H9 (cell line): ENCODE measurements around the gene HES6. TPM values are rescaled to one million over a fixed set of nuclear protein-coding genes. Genes with fewer than 3 reads are reported as not detected.

Experiments
- DNase-seq: peaks from one replicate; pipeline ENCODE4 v3.0.0-alpha.2; 2017
- H2AFZ ChIP-seq: one replicate; pipeline ENCODE4 v1.6.1; 2013; ENCODE audit warnings: mild to moderate bottlenecking, low read length, control low read depth, moderate library complexity
- H2AK5ac ChIP-seq: 2 replicates; pipeline ENCODE4 v1.6.1; 2013; ENCODE audit warnings: low read length, control low read depth, mixed read lengths; ENCODE audit not compliant: insufficient read length
- H2BK120ac ChIP-seq: one replicate; pipeline ENCODE4 v1.6.1; 2013; ENCODE audit warnings: low read depth, mild to moderate bottlenecking, low read length, control low read depth, inconsistent platforms; ENCODE audit not compliant: poor library complexity, severe bottlenecking
- H2BK12ac ChIP-seq: 2 replicates; pipeline ENCODE4 v1.6.1; 2013; ENCODE audit warnings: low read length, control low read depth, mixed read lengths, low read depth; ENCODE audit not compliant: insufficient read length
- H2BK15ac ChIP-seq: 2 replicates; pipeline ENCODE4 v1.6.1; 2013; ENCODE audit warnings: low read depth, low read length, control low read depth
- H2BK20ac ChIP-seq: one replicate; pipeline ENCODE4 v1.6.1; 2013; ENCODE audit warnings: low read depth, mild to moderate bottlenecking, low read length, control low read depth, inconsistent platforms; ENCODE audit not compliant: poor library complexity, severe bottlenecking
- H2BK5ac ChIP-seq: 2 replicates; pipeline ENCODE4 v1.6.1; 2013; ENCODE audit warnings: low read length, control low read depth, mixed read lengths; ENCODE audit not compliant: insufficient read length
- H3K14ac ChIP-seq: 2 replicates; pipeline ENCODE4 v1.6.1; 2013; ENCODE audit warnings: low read length, control low read depth; ENCODE audit not compliant: insufficient read depth
- H3K18ac ChIP-seq: 2 replicates; pipeline ENCODE4 v1.6.1; 2013; ENCODE audit warnings: low read depth, mild to moderate bottlenecking, mixed read lengths, low read length, control low read depth; ENCODE audit not compliant: insufficient read length
- H3K23ac ChIP-seq: 2 replicates; pipeline ENCODE4 v1.6.1; 2013; ENCODE audit warnings: low read length, control low read depth, mixed read lengths, low read depth; ENCODE audit not compliant: insufficient read length
- H3K23me2 ChIP-seq: 2 replicates; pipeline ENCODE4 v1.6.1; 2013; ENCODE audit warnings: low read depth, mild to moderate bottlenecking, mixed read lengths, low read length, control low read depth; ENCODE audit not compliant: insufficient read length, poor library complexity, severe bottlenecking
- H3K27ac ChIP-seq: 2 replicates; pipeline ENCODE4 v1.5.1; 2013; ENCODE audit warnings: low read length, control low read depth, mixed read lengths, low read depth; ENCODE audit not compliant: insufficient read length
- H3K27me3 ChIP-seq: 2 replicates; pipeline ENCODE4 v1.6.1; 2013; ENCODE audit warnings: low read length, control low read depth, inconsistent platforms; ENCODE audit not compliant: insufficient read depth
- H3K4ac ChIP-seq: 2 replicates; pipeline ENCODE4 v1.6.1; 2013; ENCODE audit warnings: low read depth, mild to moderate bottlenecking, control low read depth, inconsistent platforms, low read length, moderate library complexity
- H3K4me1 ChIP-seq: 2 replicates; pipeline ENCODE4 v1.6.1; 2013; ENCODE audit warnings: low read length, control low read depth, inconsistent platforms; ENCODE audit not compliant: insufficient read depth
- H3K4me2 ChIP-seq: 2 replicates; pipeline ENCODE4 v1.6.1; 2013; ENCODE audit warnings: low read length, control low read depth, mixed read lengths; ENCODE audit not compliant: insufficient read length, insufficient read depth
- H3K56ac ChIP-seq: 2 replicates; pipeline ENCODE4 v1.6.1; 2013; ENCODE audit warnings: low read depth, mild to moderate bottlenecking, mixed read lengths, low read length, control low read depth; ENCODE audit not compliant: insufficient read length
- H3K79me1 ChIP-seq: 2 replicates; pipeline ENCODE4 v1.6.1; 2013; ENCODE audit warnings: low read depth, mild to moderate bottlenecking, moderate library complexity, low read length, control low read depth, inconsistent platforms; ENCODE audit not compliant: insufficient read depth, poor library complexity, severe bottlenecking
- H3K79me2 ChIP-seq: 2 replicates; pipeline ENCODE4 v1.6.1; 2013; ENCODE audit warnings: low read length, control low read depth, inconsistent platforms; ENCODE audit not compliant: insufficient read depth
- H3K9ac ChIP-seq: 2 replicates; pipeline ENCODE4 v1.6.1; 2013; ENCODE audit warnings: low read length, control low read depth, mixed read lengths; ENCODE audit not compliant: insufficient read length; ENCODE audit errors: extremely low read depth
- H3K9me3 ChIP-seq: one replicate; pipeline ENCODE4 v1.6.1; 2013; ENCODE audit warnings: low read depth, low read length, inconsistent platforms; ENCODE audit not compliant: control insufficient read depth
- H3T11ph ChIP-seq: one replicate; pipeline ENCODE4 v1.6.1; 2013; ENCODE audit warnings: mild to moderate bottlenecking, low read length, control low read depth, inconsistent platforms
- H4K20me1 ChIP-seq: one replicate; pipeline ENCODE4 v1.6.1; 2013; ENCODE audit not compliant: control insufficient read depth, insufficient read length, insufficient read depth
- H4K5ac ChIP-seq: 2 replicates; pipeline ENCODE4 v1.6.1; 2013; ENCODE audit warnings: low read depth, mild to moderate bottlenecking, mixed read lengths, low read length, control low read depth; ENCODE audit not compliant: insufficient read length
- H4K8ac ChIP-seq: replicated peaks from 2 replicates; pipeline ENCODE4 v1.6.1; 2013; ENCODE audit warnings: low read length, control low read depth, mixed read lengths, low read depth; ENCODE audit not compliant: insufficient read length
- H4K91ac ChIP-seq: 2 replicates; pipeline ENCODE4 v1.6.1; 2013; ENCODE audit warnings: low read depth, mild to moderate bottlenecking, moderate library complexity, mixed read lengths, low read length, control low read depth; ENCODE audit not compliant: insufficient read length
- H3K27ac Mint-ChIP-seq, 3 experiments: 2 replicates in 2 of 3; 3 replicates in 1 of 3; pipeline ENCODE4 v1.8.0; 2020 to 2021; ENCODE audit warnings: mixed read lengths in 3 of 3, mild to moderate bottlenecking in 1 of 3, moderate library complexity in 1 of 3
- H3K27me3 Mint-ChIP-seq: 2 replicates; pipeline ENCODE4 v1.8.0; 2021; ENCODE audit warnings: low read depth, mild to moderate bottlenecking, moderate library complexity, mixed read lengths
- H3K36me3 Mint-ChIP-seq, 3 experiments: 2 replicates in 2 of 3; 3 replicates in 1 of 3; pipeline ENCODE4 v1.8.0; 2020 to 2021; ENCODE audit warnings: low read depth in 3 of 3, mixed read lengths in 3 of 3; ENCODE audit not compliant: insufficient read depth in 1 of 3
- H3K4me1 Mint-ChIP-seq, 2 experiments: 2 replicates each; pipeline ENCODE4 v1.8.0; 2020; ENCODE audit warnings: mixed read lengths in 2 of 2
- H3K4me3 Mint-ChIP-seq, 2 experiments: 2 replicates in 1 of 2; 3 replicates in 1 of 2; pipeline ENCODE4 v1.8.0; 2020 to 2021; ENCODE audit warnings: mild to moderate bottlenecking in 2 of 2, mixed read lengths in 2 of 2, moderate library complexity in 1 of 2
- H3K9me3 Mint-ChIP-seq, 2 experiments: 2 replicates in 1 of 2; 3 replicates in 1 of 2; pipeline ENCODE4 v1.8.0; 2020; ENCODE audit warnings: mild to moderate bottlenecking in 2 of 2, mixed read lengths in 2 of 2, moderate library complexity in 1 of 2
- WGBS: extraction: QIAGEN DNeasy Blood & Tissue Kit; methylation state at CpG from one replicate; pipeline ENCODE4 v1.1.7; 2013; ENCODE audit warnings: missing lambda C conversion rate, low lambda C conversion rate, mixed read lengths; ENCODE audit not compliant: insufficient read length; ENCODE audit errors: extremely low coverage; 5-methylcytosine and 5-hydroxymethylcytosine counted together
- total RNA-seq: library from RNA; stranded (reverse); gene quantifications from 2 replicates; pipeline ENCODE4 v1.2.1, GENCODE V29; 2021
- TF ChIP-seq, protein P1 (sequence below): fragments of 200-600 bp; sonication (generic); conservative IDR thresholded peaks from 3 replicates; pipeline ENCODE4 v1.8.0; 2021; ENCODE audit warnings: antibody characterized with exemption, mild to moderate bottlenecking

The HES6 gene
- total RNA-seq, 1 experiment from 2014 or later = 27.1 TPM

DNA sequence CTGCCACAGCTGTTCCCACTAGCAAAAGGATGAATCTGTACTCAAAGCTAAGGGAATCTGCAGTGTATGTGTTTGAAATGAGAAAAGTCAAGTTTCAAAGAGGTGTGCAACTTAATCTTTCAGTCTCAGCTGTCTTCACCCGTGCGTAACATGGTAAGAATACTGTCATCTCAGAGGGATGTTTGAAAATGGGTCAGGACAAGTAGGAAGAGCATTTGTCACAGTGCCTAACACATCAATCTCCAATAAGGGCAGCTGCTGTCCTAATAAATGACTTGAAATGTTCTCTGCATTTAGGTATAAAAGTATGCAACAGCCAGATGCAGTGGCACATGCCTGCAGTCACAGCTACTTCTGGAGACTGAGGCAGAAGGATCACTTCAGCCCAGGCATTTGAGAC lies 49.4 kb downstream of the HES6 start:
- WGBS = no CpG with 5 or more reads among the region's 2 CpGs
- no peak overlapping the region for H3K4me3 Mint-ChIP-seq
- no peaks in the 10 kb centered on the region for H3K9me3 ChIP-seq
- H2BK5ac ChIP-seq = no peak overlapping the region
- no peaks in the 10 kb centered on the region for H3K79me1 ChIP-seq
- no peak overlapping the region for H2BK120ac ChIP-seq
- H3K18ac ChIP-seq = no peak overlapping the region
- H2BK20ac ChIP-seq = no peak overlapping the region
- H4K91ac ChIP-seq = no peak overlapping the region
- no peak overlapping the region for H3K4ac ChIP-seq
- no peaks in the 10 kb centered on the region for H3K9me3 Mint-ChIP-seq
- H3T11ph ChIP-seq = no peak overlapping the region
- no peak overlapping the region for H4K5ac ChIP-seq
- H3K14ac ChIP-seq = no peak overlapping the region
- no peaks in the 10 kb centered on the region for H3K27me3 ChIP-seq
- no peak overlapping the region for H3K56ac ChIP-seq
- H4K8ac ChIP-seq = no peak overlapping the region
- TF ChIP-seq, protein P1, sequence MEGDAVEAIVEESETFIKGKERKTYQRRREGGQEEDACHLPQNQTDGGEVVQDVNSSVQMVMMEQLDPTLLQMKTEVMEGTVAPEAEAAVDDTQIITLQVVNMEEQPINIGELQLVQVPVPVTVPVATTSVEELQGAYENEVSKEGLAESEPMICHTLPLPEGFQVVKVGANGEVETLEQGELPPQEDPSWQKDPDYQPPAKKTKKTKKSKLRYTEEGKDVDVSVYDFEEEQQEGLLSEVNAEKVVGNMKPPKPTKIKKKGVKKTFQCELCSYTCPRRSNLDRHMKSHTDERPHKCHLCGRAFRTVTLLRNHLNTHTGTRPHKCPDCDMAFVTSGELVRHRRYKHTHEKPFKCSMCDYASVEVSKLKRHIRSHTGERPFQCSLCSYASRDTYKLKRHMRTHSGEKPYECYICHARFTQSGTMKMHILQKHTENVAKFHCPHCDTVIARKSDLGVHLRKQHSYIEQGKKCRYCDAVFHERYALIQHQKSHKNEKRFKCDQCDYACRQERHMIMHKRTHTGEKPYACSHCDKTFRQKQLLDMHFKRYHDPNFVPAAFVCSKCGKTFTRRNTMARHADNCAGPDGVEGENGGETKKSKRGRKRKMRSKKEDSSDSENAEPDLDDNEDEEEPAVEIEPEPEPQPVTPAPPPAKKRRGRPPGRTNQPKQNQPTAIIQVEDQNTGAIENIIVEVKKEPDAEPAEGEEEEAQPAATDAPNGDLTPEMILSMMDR = no peak
- no peak overlapping the region for H3K27ac ChIP-seq
- H2AK5ac ChIP-seq = no peak overlapping the region
- no peaks in the 10 kb centered on the region for H3K4me1 Mint-ChIP-seq
- no peaks in the 10 kb centered on the region for H4K20me1 ChIP-seq
- H2BK15ac ChIP-seq = no peak overlapping the region
- no peak overlapping the region for H3K9ac ChIP-seq
- H3K23ac ChIP-seq = no peak overlapping the region
- no peak overlapping the region for H2AFZ ChIP-seq
- H3K27ac Mint-ChIP-seq = no peak overlapping the region; a peak in 1 of 7 replicates
- no peak overlapping the region for H3K4me2 ChIP-seq
- H3K23me2 ChIP-seq = no peaks in the 10 kb centered on the region
- no peaks in the 10 kb centered on the region for H3K79me2 ChIP-seq
- no peaks in the 10 kb centered on the region for H3K4me1 ChIP-seq
- no peaks in the 10 kb centered on the region for H3K27me3 Mint-ChIP-seq
- DNase-seq = no peak
- peaks cover 37 to 87% (median 82%) of the 10 kb centered on the region in 3 experiments; a peak in 6 of 7 replicates for H3K36me3 Mint-ChIP-seq
- no peak overlapping the region for H2BK12ac ChIP-seq

Other genes with a start within 250 kb of the HES6 start
- gene SCLY, start 179.0 kb downstream of the HES6 start, total RNA-seq = 53.4 and 55.3 TPM in 2 replicates
- 0.17 and 0.37 TPM in 2 replicates for gene ESPNL, start 139.7 kb downstream of the HES6 start, total RNA-seq
- gene KLHL30, start 101.4 kb downstream of the HES6 start, total RNA-seq = not detected in 2 replicates
- gene ERFE, start 81.1 kb downstream of the HES6 start, total RNA-seq = 2.0 and 2.1 TPM in 2 replicates
- 40.3 and 41.5 TPM in 2 replicates for gene ILKAP, start 36.3 kb downstream of the HES6 start, total RNA-seq
- gene PER2, start 48.6 kb upstream of the HES6 start, total RNA-seq = 12.1 and 12.9 TPM in 2 replicates
- gene TRAF3IP1, start 80.5 kb upstream of the HES6 start, total RNA-seq = 12.9 and 16.4 TPM in 2 replicates
- 46.0 and 49.4 TPM in 2 replicates for gene ASB1, start 186.9 kb upstream of the HES6 start, total RNA-seq